NCI-H128 (cell line): ENCODE data around the gene UBE2V1.
"Not testable (repeated sequence)": the region's sequence is repeated elsewhere in the genome, so short reads cannot be mapped to it uniquely, and the experiment has no call there.

Experiments
- DNase-seq: peaks from one replicate; lab custom pipeline; 2025; ENCODE audit not compliant: unreplicated experiment; lab: John Stamatoyannopoulos, UW

The UBE2V1 gene

DNA sequence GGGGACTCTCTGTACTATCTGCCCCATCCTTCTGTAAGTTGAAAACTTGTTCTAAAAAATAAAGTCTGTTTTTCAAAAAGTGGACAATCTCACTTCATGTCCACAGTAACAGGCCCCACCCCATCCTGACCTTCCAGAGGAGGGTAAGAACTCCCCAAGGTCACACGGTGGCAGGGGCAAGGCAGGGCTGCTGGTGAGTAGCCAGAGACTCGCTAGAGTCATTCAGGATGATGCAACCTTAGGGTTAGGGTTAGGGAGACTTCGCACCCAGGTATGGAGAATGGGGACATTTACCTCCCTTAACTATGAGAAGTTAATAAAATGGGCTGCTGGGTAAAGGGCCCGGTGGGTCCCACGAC is 25.1 kb upstream of the UBE2V1 start:
- DNase-seq, result no peak

DNA sequence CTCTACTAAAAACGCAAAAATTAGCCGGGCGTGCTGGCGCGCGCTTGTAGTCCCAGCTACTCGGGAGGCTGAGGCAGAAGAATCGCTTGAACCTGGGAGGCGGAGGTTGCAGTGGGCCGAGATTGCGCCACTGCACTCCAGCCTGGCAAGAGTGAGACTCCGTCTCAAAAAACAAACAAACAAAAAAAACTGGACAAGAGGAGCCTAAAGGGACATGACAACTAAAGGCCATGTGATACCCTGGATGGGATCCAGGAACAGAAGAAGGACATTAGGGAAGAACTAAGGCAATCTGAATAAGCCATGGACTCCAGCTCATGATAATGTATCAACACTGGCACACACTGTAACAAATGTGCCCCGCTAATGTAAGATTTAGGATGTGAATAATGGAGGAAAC is 24.8 kb upstream of the UBE2V1 start:
- not testable (repeated sequence) for DNase-seq

DNA sequence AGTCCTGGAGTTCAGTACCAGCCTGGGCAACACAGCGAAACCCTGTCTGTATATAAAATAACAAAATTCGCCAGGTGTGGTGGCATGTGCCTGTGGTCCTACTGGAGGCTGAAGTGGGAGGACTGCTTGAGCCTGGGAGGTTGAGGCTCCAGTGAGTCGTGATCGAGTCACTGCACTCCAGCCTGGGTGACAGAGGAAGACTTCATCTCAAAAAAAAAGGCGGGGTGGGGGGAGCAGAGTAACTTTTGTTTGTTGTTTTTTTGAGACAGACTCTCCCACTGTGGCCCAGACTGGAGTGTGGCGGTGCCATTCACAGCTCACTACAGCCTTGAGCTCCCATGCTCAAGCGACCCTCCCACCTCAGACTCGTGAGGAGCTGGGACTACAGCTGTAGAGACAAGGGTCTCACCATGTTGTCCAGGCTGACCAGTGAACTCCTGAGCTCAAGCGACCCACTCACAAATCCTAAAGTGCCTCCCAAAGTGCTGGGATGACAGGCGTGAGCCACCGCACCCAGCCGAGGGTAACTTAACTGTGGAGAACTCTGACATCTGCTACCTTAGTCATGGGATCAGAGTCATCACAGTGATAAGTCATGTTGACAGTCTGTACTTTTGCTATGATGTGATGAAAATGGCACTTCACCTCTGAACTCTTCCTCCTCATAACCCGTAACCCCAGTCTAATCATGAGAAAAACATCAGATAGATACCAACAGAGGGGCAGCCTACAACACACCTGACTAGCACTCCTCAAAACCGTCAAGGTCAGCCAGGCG is 24.1 kb upstream of the UBE2V1 start:
- no peak for DNase-seq

DNA sequence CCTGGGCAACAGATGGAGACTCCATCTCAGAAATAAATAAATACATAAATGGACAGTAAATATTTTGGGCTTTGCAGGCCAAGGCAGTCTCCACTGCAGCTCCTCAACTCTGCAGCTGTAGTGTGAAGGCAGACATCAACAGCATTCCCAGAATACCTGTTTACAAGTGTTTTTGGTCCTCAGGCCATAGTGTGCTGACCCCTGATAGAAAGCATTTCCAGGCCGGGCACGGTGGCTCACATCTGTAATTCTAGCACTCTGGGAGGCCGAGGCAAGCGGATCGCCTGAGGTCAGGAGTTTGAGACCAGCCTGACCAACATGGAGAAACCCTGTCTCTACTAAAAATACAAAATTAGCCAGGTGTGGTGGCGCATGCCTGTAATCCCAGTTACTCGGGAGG is 22.2 kb upstream of the UBE2V1 start:
- DNase-seq, result not testable (repeated sequence)

DNA sequence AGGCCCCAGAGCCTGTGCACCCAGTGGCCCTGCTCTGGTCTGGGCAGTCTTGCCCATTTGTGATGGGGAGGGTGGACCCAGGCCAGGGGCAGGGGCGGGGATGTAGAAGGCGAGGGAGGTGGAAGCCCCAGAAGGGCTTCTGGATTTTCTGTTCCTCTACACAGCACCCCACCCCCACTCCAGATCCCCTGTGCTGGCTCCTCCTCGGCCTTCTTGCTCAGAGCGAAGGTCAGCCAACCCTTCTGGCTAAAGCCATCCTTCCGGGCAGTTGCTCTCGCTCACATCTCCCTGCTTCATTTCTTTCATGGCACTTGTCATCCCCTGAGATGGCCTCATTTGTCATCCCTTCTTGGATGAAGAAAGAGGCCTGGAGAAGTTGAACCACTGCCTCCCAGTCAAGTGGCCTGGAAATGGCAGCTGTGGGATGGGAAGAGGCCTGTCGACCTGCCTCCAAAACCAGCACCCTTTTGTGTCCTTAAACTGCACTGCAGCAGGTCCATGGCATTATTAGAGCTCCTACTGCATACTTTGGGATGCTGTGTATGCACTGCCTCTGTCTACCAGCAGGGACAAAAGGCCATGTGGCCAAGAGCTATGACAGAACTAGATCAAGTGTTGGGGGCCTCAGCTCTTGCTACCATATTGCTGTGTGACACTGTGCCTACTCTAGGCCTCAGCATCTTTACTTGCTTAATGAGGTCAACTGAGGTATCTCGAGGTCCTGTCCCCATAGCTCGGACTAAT is 20.7 kb upstream of the UBE2V1 start:
- DNase-seq, result no peak

DNA sequence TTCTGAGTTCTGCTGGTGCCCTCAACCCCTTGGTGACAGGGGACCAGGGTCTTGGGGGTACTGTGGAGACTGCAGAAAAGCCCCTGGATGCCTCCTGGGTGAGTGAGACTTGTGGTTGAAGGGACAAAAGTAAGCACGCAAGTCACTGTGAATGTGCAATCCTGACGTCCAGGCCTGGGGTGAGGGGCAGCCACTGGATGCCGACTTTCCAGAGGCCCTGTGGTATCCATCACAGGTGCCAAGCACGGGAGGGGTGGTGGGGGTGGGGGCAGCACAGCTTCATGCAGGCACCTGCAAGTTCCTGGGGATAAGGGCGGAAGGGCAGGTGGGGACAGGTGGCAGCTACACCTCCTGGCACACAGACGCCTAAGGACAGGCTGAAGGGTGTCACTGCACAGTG is 20.1 kb upstream of the UBE2V1 start:
- DNase-seq, result no peak

DNA sequence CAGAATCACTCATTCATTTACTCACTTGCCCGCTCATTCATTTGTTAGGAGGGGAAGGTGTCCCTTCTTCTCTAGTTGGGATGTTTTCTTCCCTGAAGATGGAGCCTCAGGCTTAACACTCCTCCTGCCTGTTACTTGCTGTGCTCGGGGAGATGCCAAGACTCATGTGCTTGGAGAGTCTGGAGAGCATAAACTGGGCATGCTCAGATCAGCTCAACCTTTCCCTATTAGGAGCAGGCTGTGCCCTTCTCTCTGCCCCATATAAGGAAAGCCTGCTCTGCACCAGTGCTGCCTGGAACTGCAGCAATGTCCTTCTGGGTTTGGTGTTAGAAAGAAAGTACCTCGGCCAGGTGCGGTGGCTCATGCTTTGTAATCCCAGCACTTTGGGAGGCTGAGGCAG is 18.0 kb upstream of the UBE2V1 start:
- no peak for DNase-seq

DNA sequence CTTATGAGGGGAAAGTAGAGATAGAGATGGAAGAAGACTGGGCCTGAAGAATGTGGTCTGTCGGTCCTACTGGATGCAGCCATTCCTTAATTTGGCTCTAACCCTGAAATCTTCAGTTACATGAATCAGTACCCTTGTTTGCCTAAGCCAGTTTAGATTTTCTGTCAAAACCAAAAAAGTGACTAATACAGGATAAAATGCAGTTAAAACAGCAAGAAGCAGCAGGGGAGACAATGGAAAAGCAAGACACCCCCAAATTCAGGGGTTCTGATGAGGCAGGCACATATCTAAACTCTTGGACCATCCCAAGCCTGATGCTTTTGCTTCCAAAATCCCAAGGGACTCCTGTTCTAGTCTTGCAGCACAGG is 17.4 kb upstream of the UBE2V1 start:
- no peak for DNase-seq

DNA sequence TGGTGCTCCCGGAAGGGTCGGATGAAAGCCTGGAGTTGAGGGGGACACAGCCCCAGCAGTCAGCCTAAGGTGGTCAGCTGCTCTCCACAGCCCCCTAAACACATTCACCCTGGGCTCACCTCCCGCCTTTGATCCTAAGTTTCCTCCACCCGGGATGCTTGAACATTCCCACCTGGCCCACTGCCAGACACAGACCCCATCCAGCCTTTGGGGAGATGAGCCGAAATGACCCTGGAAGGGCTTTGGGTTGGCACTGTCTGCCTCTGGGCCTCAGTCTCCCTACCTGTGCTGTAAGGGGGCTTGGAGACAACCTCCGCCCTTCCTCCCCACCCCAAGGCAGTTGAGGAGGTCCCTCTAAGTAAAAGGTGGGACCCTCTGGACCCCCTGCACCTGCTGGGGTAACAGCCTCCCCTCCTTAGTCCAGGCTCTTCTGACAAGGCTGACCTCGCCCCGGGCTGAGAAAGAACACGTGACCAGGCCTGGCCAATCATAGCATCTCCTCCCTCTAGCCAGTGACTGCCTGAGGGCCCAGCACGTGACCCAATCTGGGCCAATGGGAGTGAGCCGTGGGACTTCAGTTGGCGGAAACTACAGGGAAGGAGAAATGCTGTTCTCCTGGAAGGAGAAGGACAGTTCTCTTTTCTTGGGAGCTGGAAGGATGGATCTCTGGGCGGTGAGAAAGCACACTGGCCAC is 16.9 kb upstream of the UBE2V1 start:
- no peak for DNase-seq

DNA sequence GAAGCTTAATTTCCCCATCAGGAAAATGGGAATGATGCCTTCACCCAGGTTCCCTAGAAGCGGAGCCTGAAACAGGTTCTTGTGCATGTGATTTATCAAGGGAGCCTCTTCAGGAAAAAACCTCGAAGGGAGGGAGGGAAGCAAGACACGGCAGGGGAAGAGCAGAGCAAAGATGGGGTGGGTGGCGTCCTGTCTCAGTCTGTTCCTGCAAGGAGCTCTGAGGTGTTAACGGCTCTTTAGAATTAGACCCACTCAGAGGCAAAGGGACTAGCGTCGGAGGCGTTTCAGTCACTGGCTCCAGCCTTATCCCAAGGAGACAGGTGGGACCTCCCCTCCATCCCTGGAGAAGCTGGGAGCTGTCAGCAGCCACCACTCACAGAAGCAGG is 15.6 kb upstream of the UBE2V1 start:
- no peak for DNase-seq

DNA sequence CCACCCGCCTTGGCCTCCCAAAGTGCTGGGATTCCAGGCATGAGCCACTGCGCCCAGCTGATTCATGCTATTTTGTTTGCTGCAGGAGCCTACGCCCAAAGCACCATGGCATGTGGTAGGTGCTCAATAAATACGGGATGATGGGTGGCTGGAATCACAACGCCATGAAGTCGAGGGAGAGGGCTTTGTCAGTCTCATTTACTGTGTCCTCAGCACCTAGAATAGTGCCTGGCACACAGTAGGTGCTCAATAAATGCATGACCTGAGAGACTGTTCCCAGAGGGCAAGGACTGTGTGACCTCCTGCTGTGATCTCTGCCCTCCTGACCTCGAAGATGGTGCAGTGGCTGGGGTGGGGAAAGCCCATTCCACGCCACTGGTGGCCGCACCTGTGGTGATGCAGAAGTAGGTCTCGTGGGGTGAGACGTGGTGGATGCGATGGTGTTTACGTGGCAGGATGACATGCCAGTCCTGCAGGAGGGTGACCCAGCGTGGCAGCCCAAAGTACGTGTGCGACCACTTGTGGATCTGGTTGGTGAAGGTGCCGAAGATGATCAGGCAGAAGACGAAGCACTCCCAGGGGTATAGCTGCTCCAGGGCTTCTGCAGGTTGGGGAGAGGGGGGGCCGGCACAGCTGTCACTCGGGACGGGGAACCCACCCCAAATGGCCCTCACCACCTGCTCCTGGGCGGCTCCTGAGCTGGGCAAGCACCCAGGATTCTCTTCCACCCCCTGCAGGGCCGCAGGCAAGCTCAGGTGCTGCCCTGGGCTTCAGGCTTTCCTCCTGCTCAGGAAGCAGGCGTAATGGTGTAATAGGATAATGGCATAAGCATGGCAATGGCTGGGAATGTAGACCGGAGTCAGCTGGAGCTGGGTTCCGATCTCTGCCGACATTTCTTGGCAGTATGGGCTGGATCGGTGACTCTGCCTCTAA is 14.9 kb upstream of the UBE2V1 start:
- no peak for DNase-seq

DNA sequence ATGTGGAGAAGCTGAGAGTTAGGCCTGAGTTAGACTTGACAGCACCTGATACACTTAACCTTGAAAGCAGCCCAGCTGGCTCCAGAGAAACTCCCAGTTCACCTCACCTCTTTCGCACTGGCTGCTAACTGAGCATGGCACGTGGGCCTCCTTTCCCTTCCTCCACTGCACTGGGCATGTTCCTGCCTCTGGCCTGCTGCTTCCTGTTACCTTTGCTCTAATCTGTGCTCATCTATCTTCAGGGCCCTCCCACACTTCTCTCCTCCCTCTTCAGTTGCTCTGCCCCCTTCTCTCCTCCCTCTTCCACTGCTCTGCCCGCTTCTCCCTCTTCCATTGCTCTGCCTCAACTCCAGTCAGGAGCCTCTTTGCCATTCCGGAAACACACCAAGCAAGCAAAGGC is 13.7 kb upstream of the UBE2V1 start:
- DNase-seq, result no peak

DNA sequence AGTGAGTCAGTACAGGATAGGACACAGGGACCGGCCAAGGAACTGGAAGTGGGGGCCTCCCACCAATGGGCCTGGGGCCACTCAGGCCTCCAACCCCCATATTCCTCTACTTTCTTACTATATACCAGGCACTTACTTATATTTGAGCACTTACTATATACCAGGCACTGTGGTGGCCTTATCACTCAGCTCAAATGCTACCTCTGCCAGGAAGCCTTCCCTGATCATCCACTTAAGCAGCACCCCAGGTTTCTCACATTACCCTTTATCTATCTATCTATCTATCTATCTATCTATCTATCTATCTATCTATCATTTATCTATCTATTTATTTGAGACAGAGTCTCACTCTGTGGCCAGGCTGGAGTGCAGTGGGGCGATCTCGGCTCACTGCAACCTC is 12.3 kb upstream of the UBE2V1 start:
- DNase-seq, result no peak

DNA sequence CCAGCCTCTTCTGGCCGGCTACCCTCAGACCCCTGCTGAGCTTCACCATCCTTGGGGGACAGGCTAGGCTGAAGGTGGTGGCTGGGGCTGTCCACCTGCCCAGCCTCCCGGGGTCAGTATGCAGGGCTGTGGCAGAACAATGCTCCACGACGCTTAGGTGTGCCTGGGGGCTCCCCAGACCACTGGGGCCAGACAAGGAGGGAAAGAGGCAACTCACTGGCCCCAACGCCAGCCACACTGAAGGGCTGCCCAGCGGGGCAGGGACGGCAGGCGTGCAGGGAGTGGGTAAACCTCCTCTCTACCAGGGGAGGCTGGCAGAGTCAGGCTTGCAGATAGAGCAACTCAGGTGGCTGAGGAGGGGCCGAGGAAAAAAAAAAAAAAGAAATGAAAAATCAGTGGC is 11.5 kb upstream of the UBE2V1 start:
- DNase-seq, result no peak

DNA sequence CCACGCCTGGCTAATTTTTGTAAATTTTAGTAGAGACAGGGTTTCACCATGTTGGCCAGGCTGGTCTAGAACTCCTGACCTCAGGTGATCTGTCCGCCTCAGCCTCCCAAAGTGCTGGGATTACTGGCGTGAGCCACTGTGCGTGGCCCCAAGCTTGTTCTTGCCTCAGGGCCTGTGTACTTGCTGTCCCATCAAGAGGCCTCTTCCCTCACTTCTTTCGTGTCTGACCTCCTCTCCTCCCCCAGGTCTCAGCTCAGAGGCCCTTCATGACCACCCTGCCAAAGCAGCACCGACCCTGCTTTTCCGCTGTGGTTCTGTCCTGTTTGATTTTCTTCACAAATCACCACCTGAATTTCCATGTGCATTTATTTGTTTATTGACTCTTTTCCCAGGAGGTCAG is 10.5 kb upstream of the UBE2V1 start:
- DNase-seq, result no peak

DNA sequence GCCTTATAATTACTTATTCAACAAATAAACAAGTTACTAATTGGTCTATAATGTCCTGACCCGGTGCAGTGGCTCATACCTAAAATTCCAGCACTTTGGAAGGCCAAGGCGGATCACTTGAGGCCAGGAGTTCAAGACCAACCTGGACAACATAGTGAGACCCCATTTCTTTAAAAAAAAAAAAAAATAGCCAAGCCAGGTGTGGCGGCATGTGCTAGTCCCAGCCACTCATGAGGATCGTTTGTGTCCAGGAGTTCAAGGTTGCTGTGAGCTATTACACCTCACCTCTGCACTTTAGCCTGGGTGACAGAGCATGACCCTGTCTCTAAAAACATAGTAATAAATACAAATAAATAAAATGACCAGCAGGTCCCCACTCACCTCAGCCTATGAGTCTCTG is 9.8 kb upstream of the UBE2V1 start:
- no peak for DNase-seq

DNA sequence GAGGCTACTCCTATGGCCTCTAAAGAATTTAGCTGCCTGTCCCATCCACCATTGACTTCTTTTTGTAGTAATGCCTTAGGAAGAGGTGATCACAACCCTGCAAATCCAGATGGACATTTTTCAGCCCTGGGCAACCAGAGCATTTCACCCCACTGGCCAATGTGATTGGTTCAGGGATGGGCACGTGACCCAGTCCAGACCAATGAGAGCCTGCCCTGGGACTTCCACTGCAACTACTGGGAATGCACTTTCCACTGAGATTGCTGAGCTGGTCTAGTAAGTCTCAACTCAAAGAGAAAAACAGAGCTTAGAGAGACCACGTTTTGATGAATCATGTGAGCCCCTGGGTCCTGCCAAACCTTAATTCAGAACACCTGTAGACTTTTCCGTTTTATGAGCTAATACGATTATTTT is 8.9 kb upstream of the UBE2V1 start:
- DNase-seq, result no peak

DNA sequence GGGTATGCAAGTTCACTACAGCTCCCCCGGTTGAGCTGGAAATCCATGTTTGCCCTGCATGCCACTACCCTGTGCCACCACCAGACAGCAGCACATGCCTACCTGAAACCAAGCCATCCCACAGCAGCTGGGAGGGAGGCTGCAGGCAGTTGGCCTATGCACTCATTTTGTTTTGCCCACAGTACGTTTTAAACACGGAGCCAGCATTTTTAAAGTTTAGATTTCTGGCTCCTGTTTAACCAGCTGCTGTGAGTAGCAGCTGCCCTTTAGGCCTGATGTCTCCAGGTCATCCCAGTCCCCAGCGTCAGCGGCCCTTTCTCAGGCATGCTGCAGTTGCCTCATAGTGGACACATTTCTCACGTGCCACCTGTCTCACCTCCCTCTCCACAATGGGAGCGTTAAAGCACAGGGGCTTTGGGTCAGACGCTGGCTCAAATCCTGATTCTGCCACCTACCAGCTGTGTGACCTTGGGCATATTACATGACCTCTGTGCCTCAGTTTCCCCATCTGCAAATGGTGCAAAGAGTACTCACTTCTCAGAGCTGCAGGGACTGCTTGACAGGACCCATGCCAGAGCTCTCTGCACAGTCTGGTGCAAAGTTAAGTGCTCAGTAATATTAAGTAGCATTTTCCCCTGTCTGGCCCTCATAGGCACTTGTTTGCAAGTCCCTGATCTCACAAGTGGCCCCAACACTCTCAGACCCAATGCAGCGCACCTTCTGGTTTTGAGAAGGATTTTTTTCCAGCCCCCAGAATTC is 8.2 kb upstream of the UBE2V1 start:
- DNase-seq, result peak; percentile 37

DNA sequence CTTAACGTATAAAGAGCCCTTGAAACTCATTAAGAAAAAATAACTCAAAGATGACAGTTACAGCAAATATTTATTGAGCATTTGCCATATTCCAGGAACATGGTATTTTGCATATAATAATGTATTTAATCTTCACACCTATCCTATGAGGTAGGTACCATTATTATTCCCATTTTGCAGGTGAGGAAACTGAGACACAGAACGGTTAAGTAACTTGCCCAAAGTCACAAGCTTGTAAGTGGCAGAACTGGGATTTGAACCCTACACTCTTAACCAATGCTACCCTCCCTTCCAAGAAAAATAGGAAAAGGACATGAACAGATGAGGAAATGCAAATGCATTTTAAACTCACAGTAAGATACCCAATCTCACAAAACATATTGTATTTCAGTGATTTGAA is 5.3 kb upstream of the UBE2V1 start:
- no peak for DNase-seq

DNA sequence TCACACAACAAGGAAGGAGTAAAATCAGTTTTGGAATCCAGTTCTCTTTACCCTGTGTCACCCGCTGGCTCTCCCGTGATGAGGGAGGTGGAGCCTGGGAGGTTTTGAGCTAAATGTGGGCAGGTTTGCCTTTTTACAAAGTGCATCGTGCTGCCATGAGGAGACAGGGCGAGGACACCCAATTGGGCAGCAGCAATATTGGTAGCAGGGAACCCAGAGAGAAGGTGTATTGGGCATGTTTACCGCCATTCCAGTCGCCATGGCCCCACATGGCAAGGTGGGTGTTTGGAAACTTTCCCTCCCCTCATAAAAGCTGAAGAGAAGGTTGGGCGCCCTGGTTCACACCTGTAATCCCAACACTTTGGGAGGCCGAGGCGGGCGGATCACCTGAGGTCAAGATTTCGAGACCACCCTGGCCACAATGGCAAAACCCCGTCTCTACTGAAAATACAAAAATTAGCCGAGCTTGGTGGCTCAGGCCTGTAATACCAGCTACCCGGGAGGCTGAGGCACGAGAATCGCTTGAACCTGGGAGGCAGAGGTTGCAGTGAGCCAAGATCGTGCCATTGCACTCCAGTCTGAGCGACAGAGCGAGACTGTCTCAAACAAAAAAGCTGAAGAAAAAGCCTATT is 3.5 kb upstream of the UBE2V1 start:
- no peak for DNase-seq
